ENCODE measurements around the gene ACOXL. TPM values are rescaled to one million over a fixed set of nuclear protein-coding genes. Genes with fewer than 3 reads are reported as not detected.

ACOXL gene
- total and polyA plus RNA-seq, 10 of the 15 experiments (the other 5 are each of a cell fraction or from before 2014, with no cell fraction given), result 0.05 to 1.3 (median 0.71) TPM

- TF ChIP-seq BCL3 (IDR thresholded peaks at IDR 0.05; ENCODE audit: borderline replicate concordance, insufficient read depth, low read depth, low read length, poor library complexity, severe bottlenecking) (no peak), IKZF1 (conservative IDR thresholded peaks at IDR 0.05) (peak; percentile 57; the same call in 1 of the 2 replicates), SPI1 (IDR thresholded peaks at IDR 0.05; ENCODE audit: borderline replicate concordance, insufficient read depth, low read depth, low read length) (peak; percentile 17; the same call in 1 of the 2 replicates), SP1 (IDR thresholded peaks at IDR 0.05; ENCODE audit: low read depth, low read length) (no peak), SREBF2 (IDR thresholded peaks at IDR 0.05; ENCODE audit: low read length) (no peak), ATF3 (IDR thresholded peaks at IDR 0.05; ENCODE audit: borderline replicate concordance, extremely low read depth, low read depth, low read length) (no peak), YY1 (IDR thresholded peaks at IDR 0.05; ENCODE audit: low read depth, low read length) (peak; percentile 62), IRF4 (IDR thresholded peaks at IDR 0.05; ENCODE audit: low read depth, low read length) (no peak), ZNF687 (IDR thresholded peaks at IDR 0.05) (no peak), BHLHE40 (IDR thresholded peaks at IDR 0.05; ENCODE audit: borderline replicate concordance in 1 of 2, low read depth in 2 of 2, low read length in 1 of 2) (peak in 1 of 2 experiments; percentile 22; a peak in 1 of 4 replicates), TBL1XR1 (IDR thresholded peaks at IDR 0.05; ENCODE audit: low read depth, low read length) (no peak), HSF1 (IDR thresholded peaks at IDR 0.05; ENCODE audit: low read depth, low read length) (no peak)
Measured at GRCh38 chr2:111116843-111117597, 384.6 kb downstream of the ACOXL start (continued).

All from GM12878 (cell line).